Measurements from ENCODE around the gene SMOC2.

GRCh38 chr6:168596344-168596743 is 155.4 kb downstream of the SMOC2 start:
- TF ChIP-seq CTCF (conservative IDR thresholded peaks at IDR 0.05 in 1 of 2, IDR thresholded peaks at IDR 0.05 in 1 of 2; ENCODE audit: extremely low read depth in 1 of 2, insufficient read depth in 1 of 2, low read depth in 1 of 2, low read length in 2 of 2): no peak
- TF ChIP-seq EZH2 (IDR thresholded peaks at IDR 0.05; ENCODE audit: borderline replicate concordance, low read length): no peak

Measured in mammary epithelial cell (primary cell).